ENCODE measurements around the gene DNAJC24. TPM values are rescaled to one million over a fixed set of nuclear protein-coding genes. Genes with fewer than 3 reads are reported as not detected.

Gene DNAJC24
- polyA plus RNA-seq, 1 experiment, result 17.0 TPM

- no peaks in the 10 kb centered on the region for H3K9me3 ChIP-seq (ENCODE audit: control insufficient read depth, insufficient read depth, low read length)
- ChIA-PET POLR2A (no interaction called here), CTCF (interaction anchor here (0.9 to 1.4 kb wide), 3 partner anchors 14 to 515 kb away, joined by 3 to 4 read pairs (median 3); partner anchors contain the start of genes DCDC1 and DNAJC24)
- TF ChIP-seq CTCF (IDR thresholded peaks at IDR 0.05; ENCODE audit: low read depth, low read length), result no peak
- no peak overlapping the region for H3K4me3 ChIP-seq (ENCODE audit: low read depth, low read length)
- no peaks in the 10 kb centered on the region for H3K27me3 ChIP-seq (ENCODE audit: control insufficient read depth, insufficient read depth, low read length)
- no peak for DNase-seq (ENCODE audit: low read depth, low spot score)
- no peak overlapping the region for H3K27ac ChIP-seq (ENCODE audit: low read depth, low read length)
Measured at GRCh38 chr11:31355131-31355530, 14.5 kb upstream of the DNAJC24 start.

GRCh38 chr11:31355817-31356216 lies 13.8 kb upstream of the DNAJC24 start:
- no peaks in the 10 kb centered on the region for H3K9me3 ChIP-seq (ENCODE audit: control insufficient read depth, insufficient read depth, low read length)
- no peak for DNase-seq (ENCODE audit: low read depth, low spot score)
- CTCF ChIA-PET, result interaction anchor here (0.9 to 1.4 kb wide), 3 partner anchors 14 to 515 kb away, joined by 3 to 4 read pairs (median 3); partner anchors contain the start of genes DCDC1 and DNAJC24
- H3K4me3 ChIP-seq (ENCODE audit: low read depth, low read length), result no peak overlapping the region
- TF ChIP-seq CTCF (IDR thresholded peaks at IDR 0.05; ENCODE audit: low read depth, low read length), result no peak
- H3K27ac ChIP-seq (ENCODE audit: low read depth, low read length), result no peak overlapping the region
- no peaks in the 10 kb centered on the region for H3K27me3 ChIP-seq (ENCODE audit: control insufficient read depth, insufficient read depth, low read length)
- POLR2A ChIA-PET, result no interaction called here

- H3K27me3 ChIP-seq (ENCODE audit: control insufficient read depth, insufficient read depth, low read length), result no peaks in the 10 kb centered on the region
- TF ChIP-seq CTCF (IDR thresholded peaks at IDR 0.05; ENCODE audit: low read depth, low read length), result no peak
- no peak overlapping the region for H3K27ac ChIP-seq (ENCODE audit: low read depth, low read length)
- ChIA-PET CTCF (no interaction called here), POLR2A (no interaction called here)
- DNase-seq (ENCODE audit: low read depth, low spot score), result no peak
- no peaks in the 10 kb centered on the region for H3K9me3 ChIP-seq (ENCODE audit: control insufficient read depth, insufficient read depth, low read length)
- H3K4me3 ChIP-seq (ENCODE audit: low read depth, low read length), result no peak overlapping the region
Measured at GRCh38 chr11:31361743-31362142, 7.9 kb upstream of the DNAJC24 start.

- Histone ChIP-seq H3K9me3 (ENCODE audit: control insufficient read depth, insufficient read depth, low read length) (no peaks in the 10 kb centered on the region), H3K27ac (ENCODE audit: low read depth, low read length) (no peak overlapping the region), H3K27me3 (ENCODE audit: control insufficient read depth, insufficient read depth, low read length) (no peaks in the 10 kb centered on the region), H3K4me3 (ENCODE audit: low read depth, low read length) (no peak overlapping the region)
- POLR2A ChIA-PET, result no interaction called here
- no peak for DNase-seq (ENCODE audit: low read depth, low spot score)
- no peak for TF ChIP-seq CTCF (IDR thresholded peaks at IDR 0.05; ENCODE audit: low read depth, low read length)
- CTCF ChIA-PET, result interaction anchor here (1.3 kb wide), 1 partner anchor 591 kb away, joined by 5 read pairs; no protein-coding TSS in a partner anchor
Measured at GRCh38 chr11:31366795-31367194, 2.9 kb upstream of the DNAJC24 start.

- no peak overlapping the region for H3K4me3 ChIP-seq (ENCODE audit: low read depth, low read length)
- no peaks in the 10 kb centered on the region for H3K9me3 ChIP-seq (ENCODE audit: control insufficient read depth, insufficient read depth, low read length)
- ChIA-PET CTCF (no interaction called here), POLR2A (no interaction called here)
- no peak overlapping the region for H3K27ac ChIP-seq (ENCODE audit: low read depth, low read length)
- no peak for DNase-seq (ENCODE audit: low read depth, low spot score)
- TF ChIP-seq CTCF (IDR thresholded peaks at IDR 0.05; ENCODE audit: low read depth, low read length), result no peak
- no peaks in the 10 kb centered on the region for H3K27me3 ChIP-seq (ENCODE audit: control insufficient read depth, insufficient read depth, low read length)
Measured at GRCh38 chr11:31375879-31376278, 6.2 kb downstream of the DNAJC24 start.

Data from AG04450 (cell line).